ENCODE results near the gene JPT1.

Gene JPT1

GRCh38 chr17:75094871-75095399 is 59.4 kb downstream of the JPT1 start:
- no peak for TF ChIP-seq CEBPB (IDR thresholded peaks at IDR 0.05)
- TF ChIP-seq ZBTB7A (IDR thresholded peaks at IDR 0.05; ENCODE audit: low read depth) = no peak
- no peak for TF ChIP-seq RAD21 (IDR thresholded peaks at IDR 0.05; ENCODE audit: low read depth)
- TF ChIP-seq TEAD4 (IDR thresholded peaks at IDR 0.05) = no peak
- TF ChIP-seq NFIC (IDR thresholded peaks at IDR 0.05) = no peak
- no peak for TF ChIP-seq TAF1 (IDR thresholded peaks at IDR 0.05; ENCODE audit: low read depth)
- TF ChIP-seq REST (IDR thresholded peaks at IDR 0.05; ENCODE audit: low read depth) = no peak
- no peak for TF ChIP-seq EGR1 (IDR thresholded peaks at IDR 0.05)
- TF ChIP-seq TCF12 (IDR thresholded peaks at IDR 0.05; ENCODE audit: low read depth) = no peak
- TF ChIP-seq EP300 (IDR thresholded peaks at IDR 0.05; ENCODE audit: borderline replicate concordance) = no peak
- no peak for TF ChIP-seq FOXM1 (IDR thresholded peaks at IDR 0.05; ENCODE audit: borderline replicate concordance, low read depth)
- TF ChIP-seq YY1 (IDR thresholded peaks at IDR 0.05; ENCODE audit: low read depth) = no peak
- TF ChIP-seq, protein P1, sequence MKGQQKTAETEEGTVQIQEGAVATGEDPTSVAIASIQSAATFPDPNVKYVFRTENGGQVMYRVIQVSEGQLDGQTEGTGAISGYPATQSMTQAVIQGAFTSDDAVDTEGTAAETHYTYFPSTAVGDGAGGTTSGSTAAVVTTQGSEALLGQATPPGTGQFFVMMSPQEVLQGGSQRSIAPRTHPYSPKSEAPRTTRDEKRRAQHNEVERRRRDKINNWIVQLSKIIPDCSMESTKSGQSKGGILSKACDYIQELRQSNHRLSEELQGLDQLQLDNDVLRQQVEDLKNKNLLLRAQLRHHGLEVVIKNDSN (IDR thresholded peaks at IDR 0.05) = no peak
- TF ChIP-seq, protein P2, sequence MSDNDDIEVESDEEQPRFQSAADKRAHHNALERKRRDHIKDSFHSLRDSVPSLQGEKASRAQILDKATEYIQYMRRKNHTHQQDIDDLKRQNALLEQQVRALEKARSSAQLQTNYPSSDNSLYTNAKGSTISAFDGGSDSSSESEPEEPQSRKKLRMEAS (IDR thresholded peaks at IDR 0.05) = no peak
- TF ChIP-seq CREB1 (IDR thresholded peaks at IDR 0.05; ENCODE audit: low read depth) = no peak

DNA sequence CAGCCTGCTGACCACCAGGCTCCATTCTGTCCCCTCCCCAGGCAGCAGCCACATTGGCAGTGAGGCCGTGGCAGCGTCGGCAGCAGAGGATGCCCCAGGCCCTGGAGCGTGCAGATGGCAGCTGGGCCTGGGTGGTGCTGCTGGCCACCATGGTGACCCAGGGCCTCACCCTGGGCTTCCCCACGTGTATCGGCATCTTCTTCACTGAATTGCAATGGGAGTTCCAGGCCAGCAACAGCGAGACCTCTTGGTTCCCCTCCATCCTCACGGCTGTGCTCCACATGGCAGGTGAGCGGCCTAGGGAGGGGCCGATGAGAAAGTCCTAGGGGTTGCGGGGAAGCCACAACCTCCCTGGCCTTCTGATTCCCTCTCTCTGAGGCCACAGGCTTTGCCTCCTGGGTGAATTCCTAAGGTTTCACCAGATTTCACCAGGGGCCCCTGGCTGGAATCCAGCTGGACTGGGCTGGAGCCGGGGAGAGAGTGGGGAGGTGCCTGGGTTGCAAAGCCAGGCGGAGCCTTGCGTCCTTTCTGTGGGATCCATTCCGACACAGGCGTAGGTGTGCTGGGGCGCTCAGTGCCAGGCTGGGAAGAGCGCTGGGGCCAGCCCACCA is 60.7 kb downstream of the JPT1 start:
- TF ChIP-seq CEBPB (IDR thresholded peaks at IDR 0.05) (0 out of 2 replicates have a peak, but pooled peaks have one; percentile 12), TCF12 (IDR thresholded peaks at IDR 0.05; ENCODE audit: low read depth) (0 out of 2 replicates have a peak, but pooled peaks have one; percentile 10), EP300 (IDR thresholded peaks at IDR 0.05; ENCODE audit: borderline replicate concordance) (no peak), NFIC (IDR thresholded peaks at IDR 0.05) (peak; percentile 61; the same call in 1 of the 2 replicates)
- TF ChIP-seq, protein P2 (IDR thresholded peaks at IDR 0.05) = no peak

- TF ChIP-seq CEBPB (IDR thresholded peaks at IDR 0.05) = no peak
- TF ChIP-seq CREB1 (IDR thresholded peaks at IDR 0.05; ENCODE audit: low read depth) = no peak
- no peak for TF ChIP-seq ZBTB7A (IDR thresholded peaks at IDR 0.05; ENCODE audit: low read depth)
- TF ChIP-seq, protein P2 (IDR thresholded peaks at IDR 0.05) = no peak
- no peak for TF ChIP-seq NFIC (IDR thresholded peaks at IDR 0.05)
- TF ChIP-seq EP300 (IDR thresholded peaks at IDR 0.05; ENCODE audit: borderline replicate concordance) = no peak
- TF ChIP-seq, protein P1 (IDR thresholded peaks at IDR 0.05) = no peak
- no peak for TF ChIP-seq YY1 (IDR thresholded peaks at IDR 0.05; ENCODE audit: low read depth)
- no peak for TF ChIP-seq TCF12 (IDR thresholded peaks at IDR 0.05; ENCODE audit: low read depth)
- TF ChIP-seq RAD21 (IDR thresholded peaks at IDR 0.05; ENCODE audit: low read depth) = no peak
- TF ChIP-seq REST (IDR thresholded peaks at IDR 0.05; ENCODE audit: low read depth) = no peak
- no peak for TF ChIP-seq TEAD4 (IDR thresholded peaks at IDR 0.05)
- TF ChIP-seq EGR1 (IDR thresholded peaks at IDR 0.05) = no peak
- TF ChIP-seq TAF1 (IDR thresholded peaks at IDR 0.05; ENCODE audit: low read depth) = no peak
- no peak for TF ChIP-seq FOXM1 (IDR thresholded peaks at IDR 0.05; ENCODE audit: borderline replicate concordance, low read depth)
Measured at GRCh38 chr17:75091855-75092327, 62.4 kb downstream of the JPT1 start.

DNA sequence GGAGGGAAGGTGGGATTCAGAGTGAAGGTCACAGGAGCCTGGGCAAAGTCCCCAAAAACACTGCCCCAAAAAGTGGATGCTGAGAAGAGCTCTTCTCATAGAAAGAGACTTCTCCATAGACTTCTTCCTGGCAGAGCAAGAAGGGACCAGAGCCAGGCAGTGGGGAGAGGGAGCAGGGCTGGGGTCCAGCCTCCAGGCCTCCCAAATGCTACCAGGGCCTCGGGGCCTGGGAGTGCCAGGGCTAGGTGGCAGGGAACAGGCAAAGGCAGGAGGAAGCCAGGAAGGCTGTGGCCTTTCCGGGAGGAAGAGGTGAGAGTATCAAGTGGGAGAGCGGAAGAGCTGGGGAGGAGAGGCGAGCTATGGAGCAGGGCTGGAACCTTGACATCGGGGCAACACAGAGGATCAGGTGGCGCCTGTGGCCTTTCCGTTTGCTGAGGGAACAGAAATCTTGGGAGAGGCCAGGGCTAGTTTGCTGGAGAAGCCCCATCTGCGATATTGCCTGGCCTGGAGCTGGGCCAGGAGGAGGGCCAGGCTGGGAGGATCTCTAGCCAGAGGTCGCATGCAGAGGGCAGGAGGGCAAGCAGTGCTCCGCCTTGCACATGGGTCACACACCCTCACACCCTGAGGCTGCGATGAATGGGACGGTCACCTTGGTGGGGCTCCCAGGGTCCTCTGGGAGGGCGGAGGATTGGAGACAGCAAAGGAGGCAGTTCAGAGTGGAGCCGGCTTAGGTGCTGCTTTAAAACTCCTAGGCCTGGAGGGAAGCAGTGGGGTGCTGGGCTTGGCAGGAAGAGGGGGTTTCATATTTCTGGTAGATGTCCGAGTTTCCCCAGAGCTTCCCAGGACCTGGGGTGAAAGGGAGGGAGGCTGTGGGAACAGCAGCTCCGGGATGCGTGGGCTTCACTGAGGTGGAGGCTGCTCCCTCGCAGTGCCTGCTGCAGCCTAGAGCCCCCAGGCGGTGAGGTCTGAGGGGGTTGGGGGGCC is 63.1 kb downstream of the JPT1 start:
- TF ChIP-seq NFIC (IDR thresholded peaks at IDR 0.05) (peak; percentile 89), REST (IDR thresholded peaks at IDR 0.05; ENCODE audit: low read depth) (no peak), FOXM1 (IDR thresholded peaks at IDR 0.05; ENCODE audit: borderline replicate concordance, low read depth) (no peak), EP300 (IDR thresholded peaks at IDR 0.05; ENCODE audit: borderline replicate concordance) (peak; percentile 59; the same call in 1 of the 2 replicates), TEAD4 (IDR thresholded peaks at IDR 0.05) (no peak), TAF1 (IDR thresholded peaks at IDR 0.05; ENCODE audit: low read depth) (no peak), EGR1 (IDR thresholded peaks at IDR 0.05) (no peak), ZBTB7A (IDR thresholded peaks at IDR 0.05; ENCODE audit: low read depth) (peak; percentile 91), TCF12 (IDR thresholded peaks at IDR 0.05; ENCODE audit: low read depth) (no peak; the same call in 1 of the 2 replicates), RAD21 (IDR thresholded peaks at IDR 0.05; ENCODE audit: low read depth) (no peak), CEBPB (IDR thresholded peaks at IDR 0.05) (no peak), YY1 (IDR thresholded peaks at IDR 0.05; ENCODE audit: low read depth) (peak; percentile 15; the same call in 1 of the 2 replicates), CREB1 (IDR thresholded peaks at IDR 0.05; ENCODE audit: low read depth) (no peak)
- TF ChIP-seq, protein P2 (IDR thresholded peaks at IDR 0.05) = peak; percentile 82
- TF ChIP-seq, protein P1 (IDR thresholded peaks at IDR 0.05) = no peak

Measured in Ishikawa (cell line).